Activated T-helper 1 cell treated with Interleukin-2 at 50 U/mL for 16 hours (primary cell): ENCODE measurements around the gene NECAB2.
"Not testable (repeated sequence)": the region's sequence is repeated elsewhere in the genome, so short reads cannot be mapped to it uniquely, and the experiment has no call there.

Source experiments
- DNase-seq: peaks from one replicate; pipeline ENCODE4 v3.0.0-alpha.2; 2020; ENCODE audit warnings: low read depth

The NECAB2 gene

DNA sequence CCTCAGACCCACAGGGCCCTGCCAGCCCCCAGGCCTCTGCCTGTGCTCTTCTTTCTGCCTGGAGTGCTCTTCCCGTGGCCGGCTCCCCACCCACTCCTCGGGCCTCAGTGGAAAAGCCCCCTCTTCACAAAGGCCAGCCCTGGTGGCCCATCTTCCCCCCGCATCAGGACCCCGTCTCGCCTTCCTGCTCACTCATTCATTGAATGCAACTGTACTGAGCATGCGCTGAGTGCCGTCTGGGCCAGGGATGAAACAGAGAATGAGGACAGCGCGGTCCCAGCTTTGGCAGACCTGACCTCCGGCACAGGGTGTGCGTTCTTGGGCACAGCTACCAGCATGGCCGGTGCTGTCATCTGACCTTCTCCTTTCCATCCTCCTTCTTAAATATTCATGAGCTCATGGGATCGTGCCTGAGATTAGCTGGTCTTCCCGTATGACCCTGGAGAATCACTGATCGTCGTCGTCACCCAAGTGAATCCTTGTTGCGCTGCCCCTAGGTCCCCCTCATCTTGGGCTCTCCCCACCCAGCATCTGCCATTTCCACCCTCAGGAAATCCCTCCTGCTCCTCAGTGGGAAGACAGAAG is 31.4 kb upstream of the NECAB2 start:
- DNase-seq: no peak

- DNase-seq: no peak
These were observed 30.8 kb upstream of the NECAB2 start for GRCh38 chr16:83937267-83937666.

DNA sequence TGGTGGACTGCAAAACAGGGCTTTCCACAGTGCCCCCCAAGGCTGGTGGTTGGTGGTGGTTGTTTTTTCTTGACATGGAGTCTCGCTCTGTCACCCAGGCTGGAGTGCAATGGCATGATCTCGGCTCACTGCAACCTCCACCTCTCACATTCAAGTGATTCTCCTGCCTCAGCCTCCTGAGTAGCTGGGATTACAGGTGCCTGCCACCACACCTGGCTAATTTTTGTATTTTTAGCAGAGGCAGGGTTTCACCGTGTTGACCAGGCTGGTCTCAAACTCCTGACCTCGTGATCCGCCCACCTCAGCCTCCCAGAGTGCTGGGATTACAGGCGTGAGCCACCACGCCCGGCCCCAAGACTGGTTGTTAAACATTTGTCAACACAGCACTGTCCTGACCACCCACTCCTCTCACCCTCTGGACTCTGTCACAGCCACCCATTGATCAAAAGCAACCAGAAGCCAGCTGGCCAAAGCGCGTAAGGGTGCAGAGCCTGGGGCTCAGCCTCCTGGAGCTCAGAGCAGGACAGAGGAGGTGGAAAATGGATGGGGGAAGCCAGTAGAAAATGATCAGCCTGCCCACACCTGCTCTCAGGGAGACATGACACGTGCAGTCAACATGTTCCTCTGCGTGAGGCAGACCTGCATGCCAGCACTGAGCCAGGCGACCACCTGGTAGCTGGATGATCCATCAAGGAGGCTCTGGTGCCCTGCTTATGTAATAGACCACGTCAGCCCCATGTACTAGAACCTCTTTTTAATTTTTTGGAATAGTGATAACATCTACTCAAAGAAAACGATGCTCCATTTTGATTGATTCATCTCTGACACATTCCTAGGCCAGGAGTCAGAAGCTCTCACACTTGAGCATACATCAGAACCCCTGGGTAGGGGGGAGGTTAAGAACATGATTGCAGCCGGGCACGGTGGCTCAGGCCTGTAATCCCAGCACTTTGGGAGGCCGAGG is 29.8 kb upstream of the NECAB2 start:
- DNase-seq: no peak

DNA sequence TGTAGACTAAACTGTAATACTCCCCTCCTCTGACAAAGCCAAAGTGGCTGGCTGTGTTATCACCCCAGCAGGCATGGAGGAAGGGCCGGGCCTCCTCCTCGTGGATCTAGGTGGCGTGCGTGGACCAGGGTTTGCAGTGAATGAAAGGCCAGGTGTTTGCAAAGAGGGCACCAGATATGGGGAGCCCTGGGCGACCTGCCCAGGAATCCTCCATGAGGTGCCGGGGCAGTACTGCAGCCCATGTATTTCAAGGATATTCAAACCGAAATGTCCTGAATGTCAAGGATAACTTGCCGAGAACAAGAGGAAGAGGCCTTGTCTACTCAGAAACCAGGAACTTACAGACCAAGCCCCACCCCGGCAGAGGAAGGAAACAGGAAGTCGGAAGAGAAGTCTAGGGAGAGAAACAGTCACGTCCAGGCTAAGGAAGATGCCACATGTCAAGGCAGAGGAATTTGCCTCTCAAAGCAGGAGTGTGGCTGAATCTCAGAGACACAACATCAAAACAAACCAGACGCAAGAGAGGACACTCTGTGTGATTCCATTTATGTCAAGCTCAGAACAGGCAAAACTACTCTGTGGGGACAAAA is 28.7 kb upstream of the NECAB2 start:
- no peak for DNase-seq

GRCh38 chr16:83940119-83940518 is 27.9 kb upstream of the NECAB2 start:
- DNase-seq: no peak

- no peak for DNase-seq
These were observed 27.2 kb upstream of the NECAB2 start for GRCh38 chr16:83940630-83941378.

- not testable (repeated sequence) for DNase-seq
These were observed 26.5 kb upstream of the NECAB2 start for GRCh38 chr16:83941546-83941945.

- no peak for DNase-seq
These were observed 26.0 kb upstream of the NECAB2 start for GRCh38 chr16:83942074-83942473.

- DNase-seq: no peak
These were observed 25.1 kb upstream of the NECAB2 start for GRCh38 chr16:83942815-83943515.

GRCh38 chr16:83943516-83944050 is 24.5 kb upstream of the NECAB2 start:
- DNase-seq: no peak

GRCh38 chr16:83945587-83945986 is 22.5 kb upstream of the NECAB2 start:
- no peak for DNase-seq

- DNase-seq: no peak
These were observed 21.8 kb upstream of the NECAB2 start for GRCh38 chr16:83946154-83946780.

DNA sequence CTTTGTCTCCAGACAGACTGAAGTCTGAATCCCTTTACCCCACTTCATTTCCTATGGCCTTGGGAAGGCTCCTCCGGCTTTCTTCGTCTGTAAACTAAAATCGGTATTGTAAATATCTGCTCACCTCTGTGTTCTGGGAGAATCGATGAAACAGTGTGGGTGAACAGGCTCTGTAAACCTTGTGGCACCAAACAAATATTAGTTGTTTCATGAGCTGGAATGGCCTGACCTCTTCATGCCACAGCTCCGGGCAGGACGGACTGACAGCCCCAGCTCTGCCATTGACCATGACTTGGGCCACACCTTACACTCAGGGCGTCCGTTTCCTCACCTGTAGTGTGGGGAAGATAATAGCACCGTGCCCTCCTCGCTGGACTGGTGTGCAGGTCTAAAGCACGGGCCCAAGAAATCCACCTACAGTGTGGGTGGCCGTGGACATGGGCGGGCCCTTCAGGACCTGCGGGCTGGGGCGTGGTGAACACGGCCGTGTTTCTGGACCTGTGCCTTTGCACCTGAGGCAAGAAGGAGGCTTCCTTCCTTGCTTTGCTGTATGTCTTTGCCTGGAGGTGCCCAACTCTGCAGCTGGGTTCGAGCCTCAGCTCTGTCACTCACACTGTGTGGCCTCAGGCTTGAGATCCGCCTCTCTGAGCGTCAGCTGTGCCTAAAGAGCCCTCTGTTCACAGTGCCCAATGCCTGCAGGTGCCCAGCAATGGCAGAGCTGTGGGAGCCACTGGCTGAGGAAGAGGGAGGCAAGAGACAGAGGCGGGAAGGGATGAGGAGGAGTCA is 21.1 kb upstream of the NECAB2 start:
- DNase-seq: no peak

DNA sequence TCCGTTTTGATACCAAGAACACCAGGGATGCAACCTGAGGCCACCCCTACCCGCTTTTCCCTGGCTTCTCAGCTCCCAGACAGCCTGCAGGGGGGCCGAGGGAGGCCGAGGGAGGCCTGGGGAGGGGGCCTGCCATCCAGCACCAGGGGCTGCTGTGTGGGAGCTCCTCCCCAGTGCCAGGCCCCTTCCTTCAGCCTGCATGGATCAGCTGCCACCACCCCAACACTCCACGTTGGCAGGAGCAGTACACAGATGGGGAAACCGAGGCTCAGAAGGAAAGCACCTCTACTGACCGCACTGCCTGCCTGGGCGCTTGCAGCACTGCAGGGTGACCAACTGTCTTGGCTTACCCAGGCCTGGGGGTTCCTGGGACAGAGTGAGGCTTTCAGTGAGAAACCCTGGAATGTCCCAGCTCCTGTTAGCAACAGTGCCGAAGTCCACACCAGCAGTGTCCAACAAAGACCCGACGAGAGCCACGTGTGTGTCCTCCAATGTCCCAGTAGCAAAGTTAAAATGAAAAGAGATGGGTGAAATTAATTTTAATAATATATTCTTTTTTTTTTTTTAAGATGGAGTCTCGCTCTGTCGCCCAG is 20.3 kb upstream of the NECAB2 start:
- no peak for DNase-seq

DNA sequence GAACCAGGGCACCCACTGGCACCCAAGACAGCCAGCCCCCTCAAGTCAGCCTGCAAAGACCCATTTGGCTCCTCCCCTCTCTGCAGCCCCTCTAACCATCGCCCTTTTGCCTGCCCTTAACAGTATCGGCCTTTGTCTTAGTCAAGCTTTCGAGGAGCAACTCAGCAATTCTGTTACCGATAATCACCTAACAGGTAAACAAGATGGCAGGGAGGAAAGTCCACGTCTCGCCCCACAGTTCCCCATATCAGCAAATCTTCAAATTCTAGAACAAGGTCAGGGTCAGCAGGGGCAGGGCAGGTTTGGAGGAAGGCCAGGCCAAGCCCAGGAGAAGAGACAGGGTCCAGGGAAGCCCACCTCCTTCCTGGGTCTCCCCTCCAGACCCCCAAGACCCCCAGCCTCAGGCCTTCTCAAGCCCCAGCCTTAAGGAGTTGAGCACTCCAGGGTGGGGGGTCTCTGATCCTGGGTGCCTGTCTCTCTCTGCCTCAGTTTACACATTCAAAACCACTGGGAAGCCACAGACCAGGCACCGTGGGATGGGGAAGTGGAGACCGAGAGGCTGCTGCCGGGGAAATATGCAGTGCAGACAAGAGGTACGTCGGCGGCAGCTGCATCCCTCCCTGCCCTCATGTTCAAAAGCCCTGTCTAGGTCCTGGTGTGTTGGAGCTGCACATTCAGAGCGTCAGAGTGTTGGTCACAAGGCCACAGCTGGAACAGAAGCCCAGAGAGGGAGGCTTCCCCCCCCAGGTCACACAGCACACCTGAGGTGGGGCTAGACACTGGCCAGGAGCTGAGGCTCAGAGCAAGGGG is 18.9 kb upstream of the NECAB2 start:
- no peak for DNase-seq

DNA sequence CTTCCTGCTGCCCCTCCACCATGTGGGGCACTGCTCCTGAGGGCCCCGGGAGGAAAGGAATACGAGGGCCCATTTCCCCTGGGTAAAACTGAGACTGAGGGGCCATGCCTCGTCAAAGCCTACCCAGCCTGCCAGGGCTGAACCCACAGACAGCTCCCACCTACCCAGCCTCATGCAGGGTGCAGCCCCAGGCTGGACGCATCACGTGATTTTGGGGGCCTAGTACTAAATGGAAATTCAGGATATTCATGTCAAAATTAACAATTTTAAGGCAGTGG is 18.4 kb upstream of the NECAB2 start:
- no peak for DNase-seq

DNA sequence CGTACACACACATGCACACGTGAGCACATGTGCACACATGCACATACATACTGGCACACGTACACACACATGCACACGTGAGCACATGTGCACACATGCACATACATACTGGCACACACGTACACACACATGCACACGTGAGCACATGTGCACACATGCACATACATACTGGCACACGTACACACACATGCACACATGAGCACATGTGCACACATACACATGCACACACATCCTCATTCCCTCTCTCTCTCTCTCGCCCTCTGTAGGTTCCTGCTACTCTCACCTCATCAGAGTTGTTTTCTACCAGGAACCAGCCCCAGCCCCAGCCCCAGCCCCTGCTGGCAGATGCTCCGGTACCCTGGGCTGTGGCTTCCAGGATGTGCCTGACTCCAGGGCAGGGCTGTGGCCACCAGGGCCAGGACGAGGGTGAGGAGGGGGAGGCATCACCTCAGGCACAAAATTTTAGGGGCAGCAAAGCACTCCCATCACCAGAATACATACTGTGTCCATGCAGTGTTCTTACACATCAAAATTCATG is 17.1 kb upstream of the NECAB2 start:
- not testable (repeated sequence) for DNase-seq

- no peak for DNase-seq
These were observed 16.5 kb upstream of the NECAB2 start for GRCh38 chr16:83951544-83951943.

GRCh38 chr16:83952587-83952939 is 15.5 kb upstream of the NECAB2 start:
- DNase-seq: no peak
